ENCODE measurements around the gene TCF25.
A peak's percentile ranks its signal among the peaks of the same experiment; 100 is the strongest.

DNA sequence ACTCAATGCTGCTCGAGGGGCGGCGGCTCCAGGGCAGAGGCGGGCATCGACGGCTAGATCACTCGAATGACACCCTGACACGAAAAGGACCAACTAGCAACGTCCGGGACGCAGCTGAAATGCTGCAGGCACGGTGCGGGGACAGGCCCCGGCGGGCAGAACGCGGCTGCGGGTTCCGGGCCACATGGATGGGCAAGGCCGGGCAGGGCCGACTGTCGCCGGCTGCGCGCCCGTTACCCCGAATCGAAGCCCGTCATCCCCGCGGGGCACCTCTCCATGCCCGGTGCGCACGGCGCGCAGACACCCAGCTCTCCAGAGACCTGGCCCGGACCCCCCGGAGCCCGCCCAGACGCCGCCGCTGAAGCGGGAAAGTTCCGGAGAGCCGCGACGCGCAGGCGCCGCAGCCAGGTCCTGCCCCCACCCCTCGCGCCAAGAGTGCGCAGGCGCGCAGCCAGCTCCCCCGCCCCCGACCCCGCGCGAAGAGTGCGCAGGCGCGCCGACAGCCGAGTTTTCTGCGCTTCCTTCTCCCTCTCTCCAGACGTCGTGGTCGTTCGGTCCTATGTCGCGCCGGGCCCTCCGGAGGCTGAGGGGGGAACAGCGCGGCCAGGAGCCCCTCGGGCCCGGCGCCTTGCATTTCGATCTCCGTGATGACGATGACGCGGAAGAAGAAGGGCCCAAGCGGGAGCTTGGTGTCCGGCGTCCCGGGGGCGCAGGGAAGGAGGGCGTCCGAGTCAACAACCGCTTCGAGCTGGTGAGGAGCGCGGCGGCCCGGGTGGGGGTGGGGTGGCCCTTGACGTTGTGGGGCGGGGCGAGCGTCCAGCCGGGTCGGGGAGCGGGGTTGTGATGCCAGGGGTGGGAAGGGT is at the start of gene TCF25:
- TF ChIP-seq, protein P1, sequence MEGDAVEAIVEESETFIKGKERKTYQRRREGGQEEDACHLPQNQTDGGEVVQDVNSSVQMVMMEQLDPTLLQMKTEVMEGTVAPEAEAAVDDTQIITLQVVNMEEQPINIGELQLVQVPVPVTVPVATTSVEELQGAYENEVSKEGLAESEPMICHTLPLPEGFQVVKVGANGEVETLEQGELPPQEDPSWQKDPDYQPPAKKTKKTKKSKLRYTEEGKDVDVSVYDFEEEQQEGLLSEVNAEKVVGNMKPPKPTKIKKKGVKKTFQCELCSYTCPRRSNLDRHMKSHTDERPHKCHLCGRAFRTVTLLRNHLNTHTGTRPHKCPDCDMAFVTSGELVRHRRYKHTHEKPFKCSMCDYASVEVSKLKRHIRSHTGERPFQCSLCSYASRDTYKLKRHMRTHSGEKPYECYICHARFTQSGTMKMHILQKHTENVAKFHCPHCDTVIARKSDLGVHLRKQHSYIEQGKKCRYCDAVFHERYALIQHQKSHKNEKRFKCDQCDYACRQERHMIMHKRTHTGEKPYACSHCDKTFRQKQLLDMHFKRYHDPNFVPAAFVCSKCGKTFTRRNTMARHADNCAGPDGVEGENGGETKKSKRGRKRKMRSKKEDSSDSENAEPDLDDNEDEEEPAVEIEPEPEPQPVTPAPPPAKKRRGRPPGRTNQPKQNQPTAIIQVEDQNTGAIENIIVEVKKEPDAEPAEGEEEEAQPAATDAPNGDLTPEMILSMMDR (IDR thresholded peaks at IDR 0.05 in 8 of 11, conservative IDR thresholded peaks at IDR 0.05 in 3 of 11), result no peak
- TF ChIP-seq POLR2AphosphoS5 (IDR thresholded peaks at IDR 0.05) (peak; percentile 94 to 96 (median 96)), POLR2A (IDR thresholded peaks at IDR 0.05) (peak; percentile 18 to 61 (median 40))

Data from spleen (tissue), 7 donors.